HEK293T (cell line): ENCODE results near the gene ZDHHC7.

Source experiments
- ARNT ChIP-seq: fragments of 450-650 bp; IDR thresholded peaks from 2 replicates; pipeline ENCODE4 v1.6.1; 2017; ENCODE audit warnings: mild to moderate bottlenecking
- BHLHE40 ChIP-seq: fragments of 450-650 bp; IDR thresholded peaks from 2 replicates; pipeline ENCODE4 v1.6.1; 2016; ENCODE audit warnings: mild to moderate bottlenecking, moderate library complexity, borderline replicate concordance
- CTBP1 ChIP-seq: fragments of 450-650 bp; IDR thresholded peaks from 2 replicates; pipeline ENCODE4 v1.6.1; 2016; ENCODE audit warnings: borderline replicate concordance
- ELF4 ChIP-seq: fragments of 450-650 bp; IDR thresholded peaks from 2 replicates; pipeline ENCODE4 v1.6.1; 2017; ENCODE audit warnings: antibody characterized with exemption
- FOXA1 ChIP-seq: fragments of 450-650 bp; IDR thresholded peaks from 2 replicates; pipeline ENCODE4 v1.6.1; 2016; ENCODE audit warnings: mild to moderate bottlenecking
- FOXK2 ChIP-seq: fragments of 450-650 bp; IDR thresholded peaks from 2 replicates; pipeline ENCODE4 v1.6.1; 2016; ENCODE audit warnings: mild to moderate bottlenecking
- NFRKB ChIP-seq: fragments of 450-650 bp; IDR thresholded peaks from 2 replicates; pipeline ENCODE4 v1.6.1; 2016; ENCODE audit warnings: mild to moderate bottlenecking, moderate library complexity
- SP1 ChIP-seq: fragments of 450-650 bp; IDR thresholded peaks from 2 replicates; pipeline ENCODE4 v1.6.1; 2017
- SUZ12 ChIP-seq: fragments of 450-650 bp; IDR thresholded peaks from 2 replicates; pipeline ENCODE4 v1.6.1; 2016; ENCODE audit warnings: mild to moderate bottlenecking
- TF ChIP-seq, protein P1 (sequence below): fragments of 450-650 bp; IDR thresholded peaks from 2 replicates; pipeline ENCODE4 v1.6.1; 2016

DNA sequence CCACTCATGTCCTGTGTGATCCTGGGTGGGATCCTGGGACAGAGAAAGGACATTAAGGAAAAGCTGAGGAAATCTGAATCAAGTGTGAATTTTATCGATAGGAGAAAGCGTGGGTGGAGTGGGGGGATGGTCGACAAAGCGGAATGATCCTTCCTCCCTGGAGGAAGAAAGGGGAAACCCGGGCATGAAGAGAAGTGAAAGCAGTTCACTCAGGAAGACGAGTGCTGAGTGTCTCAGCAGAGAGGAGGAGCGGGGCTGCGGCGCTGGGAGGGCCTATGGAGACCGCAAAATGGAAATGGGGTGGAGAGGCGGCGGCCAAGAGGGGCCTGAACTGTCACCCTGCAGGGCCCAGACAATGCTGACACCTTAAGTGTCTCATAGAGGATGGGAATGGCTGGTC is 8.7 kb downstream of the ZDHHC7 start:
- TF ChIP-seq, protein P1, sequence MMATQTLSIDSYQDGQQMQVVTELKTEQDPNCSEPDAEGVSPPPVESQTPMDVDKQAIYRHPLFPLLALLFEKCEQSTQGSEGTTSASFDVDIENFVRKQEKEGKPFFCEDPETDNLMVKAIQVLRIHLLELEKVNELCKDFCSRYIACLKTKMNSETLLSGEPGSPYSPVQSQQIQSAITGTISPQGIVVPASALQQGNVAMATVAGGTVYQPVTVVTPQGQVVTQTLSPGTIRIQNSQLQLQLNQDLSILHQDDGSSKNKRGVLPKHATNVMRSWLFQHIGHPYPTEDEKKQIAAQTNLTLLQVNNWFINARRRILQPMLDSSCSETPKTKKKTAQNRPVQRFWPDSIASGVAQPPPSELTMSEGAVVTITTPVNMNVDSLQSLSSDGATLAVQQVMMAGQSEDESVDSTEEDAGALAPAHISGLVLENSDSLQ: no peak
- TF ChIP-seq CTBP1 (no peak), ARNT (no peak), ELF4 (no peak), FOXA1 (no peak), NFRKB (no peak), SP1 (no peak), SUZ12 (no peak), FOXK2 (no peak), BHLHE40 (no peak)
